NCI-H524 treated with DMSO at 0.1 percent for 48 hours (cell line): ENCODE data around the gene CYFIP1.

ENCODE experiments used
- DNase-seq: peaks from one replicate; lab custom pipeline; 2025; lab: John Stamatoyannopoulos, UW

Gene CYFIP1

DNA sequence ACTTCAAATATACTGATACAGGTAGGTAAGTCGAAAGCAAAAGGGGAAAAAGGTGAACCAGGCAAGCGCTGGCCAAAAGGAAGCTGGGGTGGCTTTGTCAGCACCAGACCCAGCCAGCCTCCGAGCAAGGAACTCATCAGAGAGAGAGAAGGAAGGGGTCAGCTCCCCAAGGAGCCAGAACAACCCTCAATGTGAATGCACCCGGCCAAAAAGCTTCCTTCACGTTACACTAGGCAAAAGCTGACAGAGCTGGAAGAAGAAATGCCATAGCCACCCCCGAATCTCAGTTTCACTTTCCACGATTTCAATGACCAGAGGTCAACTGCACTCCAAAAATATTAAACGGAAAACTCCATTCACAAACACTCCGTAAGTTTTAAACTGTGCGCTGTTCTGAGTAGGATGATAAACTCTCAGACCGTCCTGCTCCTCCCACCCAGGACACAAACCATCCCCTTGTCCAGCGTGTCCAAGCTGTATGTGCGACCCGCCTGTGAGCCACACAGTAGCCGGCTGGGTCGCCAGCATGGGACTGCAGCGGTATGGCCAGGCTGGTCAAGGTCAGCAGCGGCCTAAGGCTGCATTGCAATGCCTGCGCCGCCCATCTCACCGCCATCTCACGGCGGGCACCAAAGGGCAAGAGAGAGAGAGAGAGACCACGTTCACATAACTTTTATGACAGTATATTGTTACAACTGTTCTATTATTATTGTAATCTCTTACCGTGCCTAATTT, 29.7 kb downstream of the CYFIP1 start:
- no peak for DNase-seq

DNA sequence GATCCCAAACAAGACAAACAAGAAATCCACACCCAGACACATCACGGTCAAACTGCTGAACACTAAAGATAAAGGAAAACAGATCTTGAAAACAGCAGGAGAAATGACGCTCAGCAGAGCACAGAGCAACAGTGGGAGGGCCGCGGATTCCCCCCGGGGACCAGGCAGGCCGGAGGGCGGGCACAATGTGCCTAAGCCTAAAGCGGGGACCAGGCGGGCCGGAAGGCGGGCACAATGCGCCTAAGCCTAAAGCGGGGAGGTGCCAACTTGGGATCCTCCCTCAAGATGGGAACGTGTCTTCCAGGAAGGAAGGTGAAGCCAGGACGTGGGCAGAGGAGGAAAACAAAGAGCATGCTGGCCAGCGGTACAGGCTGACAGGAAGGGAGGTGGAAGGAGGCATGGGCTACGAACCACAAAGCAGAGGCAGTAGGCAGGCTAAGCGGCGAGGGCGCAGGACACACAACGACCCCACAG, 31.1 kb downstream of the CYFIP1 start:
- DNase-seq = peak; percentile 37

DNA sequence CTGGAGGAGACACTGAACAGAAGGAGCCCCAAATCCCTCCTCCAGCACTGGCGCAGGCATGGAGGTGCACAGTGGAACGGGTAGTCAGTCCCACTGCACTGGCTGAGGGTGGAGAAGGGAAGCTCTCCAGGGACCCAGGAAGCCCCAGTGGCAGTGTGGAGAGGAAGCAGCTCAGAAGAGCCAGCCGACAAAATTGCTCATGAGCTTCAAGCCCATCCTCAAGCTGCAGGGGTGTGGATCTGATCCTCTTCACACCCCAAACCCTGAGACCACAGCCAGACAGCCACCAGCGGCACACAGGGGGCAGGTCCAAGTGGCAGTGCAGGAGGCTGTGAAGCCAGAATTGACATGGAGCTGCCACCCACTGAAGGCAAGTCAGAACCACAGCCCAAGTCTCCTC, 32.1 kb downstream of the CYFIP1 start:
- no peak for DNase-seq

DNA sequence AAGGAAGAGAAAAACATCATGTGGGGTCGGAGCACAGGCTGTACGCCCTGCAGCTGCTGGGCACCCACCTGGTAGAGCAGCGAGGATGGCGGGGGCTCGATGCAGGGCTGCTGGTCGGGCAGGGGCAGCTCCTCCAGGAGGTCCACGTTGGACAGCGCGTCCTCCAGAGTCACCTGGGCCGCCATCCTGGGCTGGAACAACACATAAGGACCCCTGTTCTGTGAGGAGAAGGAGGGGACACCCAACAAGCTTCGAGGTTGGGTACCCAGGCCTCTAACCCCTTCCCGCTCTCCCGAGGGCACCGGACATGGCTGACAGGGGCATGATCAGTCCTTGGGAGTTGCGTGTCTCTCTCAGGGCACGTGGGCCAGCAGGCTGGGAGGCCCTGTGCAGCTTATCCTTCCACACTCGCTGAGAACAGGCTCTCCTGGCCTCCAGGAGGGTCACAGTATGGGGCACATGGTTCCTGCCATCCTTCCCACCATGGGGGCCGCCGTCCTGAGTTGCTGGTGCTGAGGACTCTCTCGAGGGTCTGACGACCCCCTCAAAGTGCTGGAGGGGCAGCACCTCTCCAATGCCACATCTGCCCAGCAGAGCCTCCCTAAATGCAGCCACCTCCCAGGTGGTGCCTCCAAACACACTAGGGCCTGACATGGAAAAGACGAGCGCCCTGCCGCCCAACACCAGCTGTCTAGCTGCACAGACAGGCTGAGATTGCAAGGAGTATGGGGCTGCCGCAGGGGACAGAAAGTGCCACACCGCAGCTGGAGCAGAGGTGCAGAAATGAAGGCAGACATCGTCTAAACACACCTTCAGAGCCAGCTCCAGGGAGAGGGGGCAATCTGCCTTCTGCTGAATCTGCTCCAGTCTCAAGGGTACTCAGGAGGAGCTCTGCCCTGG, 32.8 kb downstream of the CYFIP1 start:
- no peak for DNase-seq

DNA sequence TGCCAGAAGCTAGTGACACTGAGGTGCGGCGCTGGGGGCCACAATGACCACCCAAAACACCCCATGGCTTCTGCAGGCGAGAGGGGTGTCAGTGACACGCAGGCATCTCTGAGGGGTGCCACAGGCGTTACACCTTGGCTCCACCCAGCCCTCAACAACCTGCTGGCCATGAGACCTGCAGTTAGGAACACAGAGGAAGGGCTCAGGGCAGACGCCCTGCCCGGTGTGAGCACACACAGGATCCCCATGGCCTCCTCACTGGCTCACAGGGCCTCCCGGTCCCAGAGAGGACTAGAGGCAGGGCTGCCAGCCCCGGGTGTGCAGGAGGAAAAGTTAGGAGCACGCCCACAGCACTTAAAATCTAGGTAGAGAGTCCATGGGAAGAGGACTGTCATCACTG, 35.1 kb downstream of the CYFIP1 start:
- no peak for DNase-seq

DNA sequence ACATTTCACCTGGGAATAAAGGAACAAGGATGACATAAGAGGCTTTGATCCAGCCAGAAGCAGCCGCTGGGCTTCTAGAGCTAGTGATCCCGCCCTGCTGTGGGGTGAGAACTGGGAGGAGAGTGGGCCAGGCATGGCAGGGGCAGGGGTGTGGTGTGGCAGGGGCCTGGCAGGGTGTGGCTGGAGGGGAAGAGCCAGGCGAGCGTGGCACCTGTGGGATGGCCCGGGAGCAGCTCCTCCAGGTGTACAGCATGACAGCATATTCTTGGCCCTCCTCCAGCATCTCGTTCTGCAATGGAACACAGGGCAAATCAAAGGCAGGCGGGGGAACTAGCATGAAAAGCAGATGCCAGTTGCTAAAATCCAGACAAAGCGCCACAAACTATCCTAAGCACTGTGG, 35.5 kb downstream of the CYFIP1 start:
- DNase-seq = no peak

DNA sequence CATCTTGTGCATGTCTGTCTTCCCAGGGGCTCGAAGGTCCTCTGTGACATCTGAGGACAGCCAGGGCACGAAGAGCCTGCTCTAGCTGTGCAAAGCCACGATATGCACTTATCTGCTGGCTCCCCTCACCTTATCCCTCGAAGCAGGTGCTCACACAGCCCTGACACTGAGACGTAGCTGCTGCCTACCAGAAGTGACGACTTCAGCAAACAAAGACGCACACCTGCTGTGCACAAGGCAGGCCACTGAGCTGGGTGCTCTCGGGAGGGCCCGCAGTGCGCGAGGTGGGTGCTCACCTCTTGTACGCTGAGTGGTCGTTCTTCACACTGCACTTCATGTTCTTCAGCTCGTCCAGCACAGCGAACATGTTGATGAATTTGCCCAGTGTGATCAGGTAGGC, 37.3 kb downstream of the CYFIP1 start:
- no peak for DNase-seq

DNA sequence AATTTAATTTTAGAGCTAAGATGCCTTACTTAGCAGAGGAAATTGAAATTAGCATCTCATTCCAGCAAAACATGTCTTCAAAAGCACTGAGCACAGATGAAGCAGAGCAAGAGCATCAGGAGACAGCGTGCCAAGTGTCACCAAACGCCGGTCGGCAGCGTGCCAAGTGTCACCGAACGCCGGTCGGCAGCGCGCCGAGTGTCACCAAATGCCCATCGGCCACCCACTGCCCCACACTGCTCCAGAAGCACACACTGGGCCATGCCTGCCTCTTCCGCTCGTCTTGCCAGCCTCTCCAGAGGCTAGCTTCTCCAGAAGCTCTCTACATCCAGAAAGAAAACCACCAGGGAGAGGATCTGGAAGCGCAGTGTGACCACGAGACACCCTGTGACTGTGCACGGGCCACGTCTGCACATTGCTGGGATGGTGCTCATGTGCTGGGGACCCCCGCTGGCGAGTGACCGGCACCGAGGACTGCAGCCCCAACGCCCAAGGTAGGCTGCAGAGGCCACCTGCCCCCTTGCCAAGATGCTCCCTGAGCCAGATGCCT, 37.8 kb downstream of the CYFIP1 start:
- no peak for DNase-seq

DNA sequence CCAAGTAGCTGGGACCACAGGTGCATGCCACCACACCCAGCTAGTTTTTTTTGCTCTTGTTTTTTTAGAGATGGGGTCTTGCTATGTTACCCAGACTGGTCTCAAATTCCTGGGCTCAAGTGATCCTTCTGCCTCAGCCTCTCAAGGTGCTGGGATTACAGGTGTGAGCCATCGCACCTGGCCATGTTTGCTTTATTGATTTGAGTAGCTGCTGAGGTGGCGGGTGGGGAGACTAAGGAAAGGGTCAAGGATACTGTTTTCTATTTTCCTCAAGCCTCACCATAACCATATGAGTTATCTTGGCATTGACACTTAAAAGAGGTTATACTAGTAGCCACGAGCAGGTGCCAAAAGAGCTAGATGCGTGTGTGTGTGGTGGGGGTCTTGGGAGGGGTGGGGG, 39.0 kb downstream of the CYFIP1 start:
- no peak for DNase-seq

DNA sequence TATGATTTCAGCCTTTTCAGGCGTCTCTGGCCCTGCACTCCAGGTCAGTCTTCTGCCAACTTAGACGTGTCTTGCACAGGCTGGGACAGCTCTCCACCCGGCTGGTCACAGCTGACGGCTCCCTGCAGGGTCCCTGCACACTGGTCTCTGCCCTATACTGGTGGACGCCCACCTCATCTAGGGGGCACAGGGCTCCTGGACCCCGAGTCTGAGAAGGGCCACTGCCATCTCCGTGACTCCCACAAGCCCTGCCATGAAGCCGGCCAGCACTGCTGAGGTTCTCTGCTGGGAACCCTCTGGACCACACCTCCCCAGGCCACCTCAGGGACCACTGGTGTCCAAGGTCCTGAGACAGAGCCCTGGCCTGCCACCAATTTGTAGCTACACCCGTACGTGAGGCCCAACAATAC, 40.5 kb downstream of the CYFIP1 start:
- no peak for DNase-seq

DNA sequence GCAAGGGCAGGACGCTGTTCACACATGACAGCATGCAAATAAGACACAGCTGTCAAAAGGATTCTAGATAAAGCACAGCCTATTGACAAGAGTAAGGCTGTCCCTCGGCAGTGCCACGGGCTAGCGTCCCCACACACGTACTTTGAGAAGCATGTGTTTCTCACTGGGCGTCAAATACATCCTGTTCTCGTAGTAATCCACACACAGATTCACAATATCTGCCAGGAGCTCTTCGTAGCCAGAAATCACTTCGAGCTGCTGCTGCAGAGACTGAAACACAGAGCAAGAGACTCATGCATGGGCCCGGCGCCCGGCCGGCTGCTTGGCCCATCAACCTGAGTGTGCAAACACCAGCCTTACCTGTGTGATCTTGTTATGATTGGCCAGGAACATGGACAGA, 41.1 kb downstream of the CYFIP1 start:
- no peak for DNase-seq

DNA sequence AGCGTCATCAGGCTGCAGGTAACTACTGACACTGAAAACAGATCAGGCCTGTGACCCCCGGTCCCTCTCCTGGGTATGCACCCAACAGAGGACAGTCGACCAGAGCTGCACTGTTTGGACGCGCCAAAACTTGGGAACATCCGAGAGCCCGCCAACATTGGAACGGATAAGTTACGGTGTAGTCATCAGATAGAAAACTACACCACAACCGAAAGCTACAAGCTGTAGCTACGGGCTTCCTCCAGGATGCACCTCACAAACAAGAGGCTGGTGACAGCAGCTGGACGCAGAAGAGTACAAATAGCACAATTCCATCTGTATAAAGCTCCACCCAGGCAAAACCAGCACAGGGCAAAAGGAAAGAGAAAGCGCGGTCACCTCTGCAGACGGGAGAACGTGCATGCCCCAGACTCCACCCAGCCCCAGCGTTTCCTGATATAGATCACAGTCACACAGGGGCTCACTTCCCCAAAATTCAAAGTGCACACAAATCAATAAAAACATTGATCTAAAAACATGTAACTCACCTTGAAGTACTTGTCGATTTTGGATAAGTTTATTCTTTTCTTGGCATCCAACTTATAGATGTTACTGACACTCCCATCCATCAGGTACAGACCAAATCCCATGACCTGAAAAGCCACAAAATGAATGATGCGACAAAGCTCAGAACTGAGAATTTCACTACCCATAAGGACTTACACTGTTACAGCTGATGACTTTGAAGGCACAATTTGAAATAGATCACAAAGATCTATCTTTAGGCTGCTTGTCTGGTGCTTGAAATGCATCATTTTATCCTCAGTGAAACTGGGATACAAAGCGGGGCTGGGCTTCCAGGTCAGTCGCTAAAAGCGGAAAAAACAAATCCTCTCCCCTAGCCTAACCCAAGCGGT, 43.3 kb downstream of the CYFIP1 start:
- DNase-seq = no peak

DNA sequence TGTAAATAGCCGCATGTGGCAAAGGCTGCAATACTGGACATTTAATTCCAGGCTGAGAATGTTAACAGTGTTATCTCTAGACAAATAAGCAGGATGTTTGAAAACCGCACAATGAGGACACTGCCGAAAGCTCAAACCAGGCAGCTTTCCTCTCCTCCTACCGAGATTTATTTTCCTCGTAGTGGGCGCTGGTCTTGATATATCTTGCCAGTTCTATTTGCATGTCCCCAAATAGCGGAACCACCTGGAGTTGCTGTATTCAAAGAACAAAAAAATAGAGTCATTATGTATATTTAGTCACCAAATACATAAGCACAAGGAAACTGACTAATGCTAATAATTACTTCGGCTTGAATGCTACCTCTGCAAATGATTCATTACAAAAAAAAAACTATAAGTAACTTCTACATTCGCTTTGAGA, 46.5 kb downstream of the CYFIP1 start:
- no peak for DNase-seq

DNA sequence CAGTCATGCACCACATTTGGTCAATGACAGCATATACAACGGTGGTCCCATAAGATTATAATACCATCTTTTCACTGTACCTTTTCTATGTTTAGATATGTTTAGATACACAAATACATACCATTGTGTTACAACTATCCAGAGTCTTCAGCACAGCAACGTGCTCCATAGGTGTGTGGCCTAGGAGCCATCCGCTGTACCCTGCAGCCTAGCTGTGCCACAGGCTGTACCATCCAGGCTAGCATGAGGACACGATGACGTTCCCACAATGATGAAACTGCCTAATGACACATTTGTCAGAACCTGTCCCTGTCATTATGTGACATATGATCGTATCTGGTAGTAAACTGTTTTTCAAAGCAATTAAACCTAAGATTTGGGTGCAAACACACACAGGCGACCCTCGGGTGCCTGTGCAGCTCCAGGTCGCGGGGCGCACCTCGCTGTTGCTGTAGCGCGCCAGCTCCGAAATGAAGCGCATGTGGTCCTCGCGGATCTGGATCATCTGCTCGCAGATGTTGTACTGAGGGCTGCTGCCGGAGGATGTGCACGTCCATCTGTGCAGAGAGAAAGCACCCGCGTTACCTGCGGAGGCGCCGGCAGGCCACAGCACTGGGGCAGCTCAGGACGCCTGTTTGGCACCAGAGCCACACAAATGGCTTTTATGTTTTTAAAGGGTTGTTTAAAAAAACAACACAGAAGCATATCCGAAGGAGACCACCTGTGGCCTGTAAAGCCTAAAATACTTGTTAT, 48.2 kb downstream of the CYFIP1 start:
- no peak for DNase-seq

DNA sequence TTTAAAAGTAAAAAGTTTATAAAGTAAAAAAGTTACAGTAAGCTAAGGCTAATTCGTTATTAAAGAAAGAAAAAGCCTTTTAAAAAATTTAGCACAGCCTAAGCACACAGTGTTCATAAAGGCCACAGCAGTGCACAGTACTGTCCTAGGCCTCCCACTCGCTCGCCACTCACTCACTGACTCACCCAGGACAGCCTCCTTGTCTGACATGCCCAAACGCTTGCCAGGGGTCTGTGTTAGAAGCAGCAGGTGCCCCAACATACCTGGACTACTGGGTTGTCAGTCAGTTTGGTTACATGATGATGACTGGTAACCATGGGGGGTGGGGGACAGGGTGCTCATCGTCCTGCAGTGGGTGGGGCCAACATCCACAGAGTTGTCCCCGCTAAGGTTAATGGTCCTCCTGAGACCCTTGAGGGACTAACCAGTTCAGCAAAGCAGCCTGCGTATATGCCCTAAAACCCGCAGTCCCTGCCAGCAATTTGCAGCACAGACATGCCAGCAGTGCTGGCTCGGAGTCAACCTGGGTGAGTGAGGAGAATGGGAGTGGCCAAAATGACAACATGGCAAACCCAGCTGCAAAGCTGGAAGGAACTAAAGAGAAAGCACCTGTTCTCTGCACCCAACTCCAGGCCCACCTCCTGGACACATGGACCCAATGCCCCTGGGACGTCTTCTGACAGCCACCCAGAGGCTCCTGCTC, 49.2 kb downstream of the CYFIP1 start:
- DNase-seq = no peak

DNA sequence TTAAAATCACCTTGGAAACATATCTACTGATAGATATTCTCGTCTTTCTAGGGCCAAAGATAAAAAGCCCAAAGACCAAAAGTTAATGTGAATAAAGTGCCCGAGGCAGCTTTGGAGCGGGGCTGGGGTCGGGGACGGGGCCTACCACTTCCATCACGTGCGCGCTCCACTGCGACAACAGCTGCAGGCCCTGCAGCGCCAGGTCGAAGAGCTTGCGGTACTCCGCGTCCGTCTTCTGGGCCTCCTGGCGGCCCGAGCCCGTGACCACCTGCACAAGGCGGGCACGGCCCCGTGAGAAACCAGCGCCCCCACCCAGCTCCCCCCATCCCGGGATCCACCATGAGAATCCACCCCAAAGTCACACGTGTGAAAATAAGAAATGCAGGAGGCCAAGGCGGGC, 52.4 kb downstream of the CYFIP1 start:
- no peak for DNase-seq

DNA sequence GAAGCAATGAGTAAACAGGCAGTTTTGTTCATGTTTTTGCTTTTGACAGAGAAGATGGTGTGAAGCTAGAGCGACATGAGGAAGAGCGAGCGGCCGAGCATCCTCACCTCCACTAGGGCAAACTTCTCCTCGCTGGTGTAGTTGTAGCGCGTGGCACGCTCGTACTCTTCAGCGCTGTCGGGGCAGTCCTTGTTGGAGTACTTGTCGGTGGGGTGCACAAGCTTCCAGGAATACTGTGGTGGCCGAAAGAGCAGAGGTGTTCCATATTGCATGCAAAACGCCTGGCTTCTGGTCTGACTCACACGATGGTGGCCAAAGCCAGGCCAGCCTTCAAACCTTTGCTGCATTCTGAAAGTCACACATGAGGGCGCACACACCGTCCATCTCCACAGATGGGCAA, 54.3 kb downstream of the CYFIP1 start:
- no peak for DNase-seq

DNA sequence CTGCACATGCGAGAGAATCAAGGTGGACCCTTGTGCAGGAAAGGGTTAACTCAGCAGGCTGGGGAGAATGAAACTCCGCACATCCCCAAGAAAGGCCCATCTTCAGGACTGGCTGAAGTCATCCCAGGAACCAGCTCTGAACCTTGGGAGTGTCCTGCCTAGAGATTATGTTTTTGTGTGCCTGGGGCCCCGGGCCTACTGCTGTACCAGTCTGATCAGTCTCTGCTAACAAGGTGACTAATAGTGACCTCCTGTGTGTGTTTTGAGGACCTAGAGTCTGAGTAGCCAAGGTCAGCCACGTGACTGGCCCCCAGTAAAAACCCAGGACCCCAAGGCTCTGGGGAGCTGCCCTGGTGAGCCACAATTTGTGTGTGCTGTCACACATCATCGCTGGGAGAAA, 58.2 kb downstream of the CYFIP1 start:
- DNase-seq = no peak

DNA sequence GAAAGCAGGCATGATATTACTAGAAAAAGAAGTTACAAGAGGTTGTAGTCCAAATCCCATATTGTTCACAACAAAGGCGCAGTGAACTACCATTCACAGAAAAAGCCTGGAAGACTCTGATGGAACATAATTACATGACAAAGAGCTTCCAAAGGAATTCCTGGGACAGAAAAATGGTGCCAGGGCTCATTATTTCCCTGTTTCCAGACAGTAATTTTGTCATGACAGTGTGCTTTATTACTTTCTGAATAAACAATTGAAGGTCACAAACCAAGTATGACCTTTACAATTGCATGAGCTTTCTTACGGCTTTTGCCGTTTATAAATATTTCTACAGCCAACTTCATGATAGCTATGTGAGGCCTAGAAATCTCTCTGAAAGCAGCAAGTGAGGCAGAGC, 61.0 kb downstream of the CYFIP1 start:
- DNase-seq = no peak

DNA sequence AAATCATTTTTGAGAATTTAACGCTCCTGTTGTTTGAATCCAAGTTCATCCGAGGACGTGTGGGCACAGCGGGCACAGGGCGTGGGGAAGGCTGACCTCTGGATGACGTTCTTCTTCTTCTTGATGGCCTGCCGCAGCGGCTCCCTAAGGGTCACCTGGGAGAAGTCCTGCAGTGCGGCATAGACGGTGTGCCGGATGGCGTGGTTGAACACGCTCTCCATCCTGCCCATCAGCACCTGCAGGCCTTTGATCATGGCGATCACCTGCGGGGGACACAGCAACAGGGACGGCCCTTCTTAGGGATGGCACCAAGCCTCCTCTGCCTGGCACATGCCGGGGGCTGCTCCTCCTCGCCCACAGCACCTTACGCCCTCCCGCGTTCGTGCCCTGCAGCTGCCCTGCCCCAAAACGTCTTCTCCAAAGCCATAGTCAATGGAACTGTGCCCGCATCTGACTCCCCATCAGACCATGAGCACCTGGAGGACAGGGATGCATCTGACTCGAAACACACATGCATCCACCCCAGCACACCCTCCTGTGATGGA, 61.5 kb downstream of the CYFIP1 start:
- no peak for DNase-seq
